Cardiac muscle cell (in vitro differentiated cells and primary cell): Measurements from ENCODE around the gene MPP1. TPM values are rescaled to one million over a fixed set of nuclear protein-coding genes. Genes with fewer than 3 reads are reported as not detected.

Source experiments
- DNase-seq, 2 donors: peaks; one replicate each; pipeline versions ENCODE4 v3.0.0 to v3.0.0-alpha.2; 2010 to 2017; ENCODE audit warnings: low read depth in 1 of 2, low spot score in 1 of 2
- H3K27ac ChIP-seq: fragments of 200-600 bp; sonication (generic); 2 replicates; pipeline ENCODE4 v1.5.1; 2016
- H3K27me3 ChIP-seq: fragments of 200-600 bp; sonication (generic); 2 replicates; pipeline ENCODE4 v1.6.0; 2016; ENCODE audit warnings: control low read depth
- H3K36me3 ChIP-seq: fragments of 200-600 bp; sonication (generic); 2 replicates; pipeline ENCODE4 v1.5.1; 2016; ENCODE audit warnings: control low read depth
- H3K4me1 ChIP-seq: fragments of 200-600 bp; sonication (generic); 2 replicates; pipeline ENCODE4 v1.8.1; 2017; ENCODE audit warnings: low read depth, mild to moderate bottlenecking, mixed run types
- H3K4me3 ChIP-seq: fragments of 200-600 bp; sonication (generic); 2 replicates; pipeline ENCODE4 v1.5.1; 2016; ENCODE audit warnings: mild to moderate bottlenecking
- H3K9me3 ChIP-seq: fragments of 200-600 bp; sonication (generic); 2 replicates; pipeline ENCODE4 v1.5.1; 2017; ENCODE audit warnings: low read depth, mild to moderate bottlenecking, control low read depth
- CTCF ChIP-seq: IDR thresholded peaks from 2 replicates; pipeline ENCODE4 v1.5.1; 2012; ENCODE audit warnings: low read depth, mild to moderate bottlenecking, low read length
- polyA plus RNA-seq: library from polyadenylated mRNA; unstranded; fragments of >200 nt; fragmentation: Nextera tagmentation; extraction: Ambion mirVana; gene quantifications from 2 replicates; pipeline ENCODE4 v1.2.1, GENCODE V29; 2016
- total RNA-seq: library from RNA; depleted of rRNA; stranded (reverse); fragments of >200 nt; gene quantifications from 2 replicates; pipeline ENCODE4 v1.2.3, GENCODE V29; 2016

Gene MPP1
- total RNA-seq (22.5 and 24.1 TPM in 2 replicates), polyA plus RNA-seq (28.5 and 36.4 TPM in 2 replicates)

GRCh38 chrX:154804957-154805695, at the start of gene MPP1:
TSS of gene MPP1 (minus strand) at chrX:154805485. CDS start at chrX:154805373, 112 bp downstream.
- no peak for TF ChIP-seq CTCF
- Histone ChIP-seq H3K27ac (peak within 1 kb of the TSS; percentile 73), H3K27me3 (no peaks in the 10 kb centered on the region)

DNA sequence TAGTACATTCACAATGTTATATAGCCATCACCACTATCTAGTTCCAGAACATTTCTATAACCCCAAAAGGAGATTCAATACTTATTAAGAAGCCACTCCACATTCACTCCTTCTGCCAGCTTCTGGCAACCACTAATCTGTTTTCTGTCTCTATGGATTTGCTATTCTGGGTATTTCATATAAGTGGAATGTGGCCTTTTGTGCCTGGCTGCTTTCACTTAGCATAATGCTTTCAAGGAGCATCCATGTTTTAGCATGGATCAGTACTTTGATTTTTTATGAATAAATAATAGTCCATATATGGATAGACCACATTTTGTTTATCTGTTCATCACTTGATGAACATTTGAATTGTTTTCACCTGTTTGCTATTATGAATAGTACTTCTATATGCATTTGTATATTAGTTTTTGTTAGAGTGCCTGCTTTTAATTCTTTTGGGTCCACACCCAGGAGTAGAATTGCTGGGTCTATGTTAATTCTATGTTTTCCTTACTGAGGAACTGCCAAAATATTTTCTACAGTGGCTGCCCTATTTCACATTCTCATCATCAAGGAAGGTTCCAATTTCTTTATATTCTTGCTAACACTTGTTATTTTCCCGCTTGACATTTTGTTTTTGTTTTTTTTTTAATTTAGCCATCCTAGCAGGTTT, 45.8 kb upstream of the MPP1 start:
- H3K27me3 ChIP-seq = no peaks in the 10 kb centered on the region
- no peaks in the 10 kb centered on the region for H3K36me3 ChIP-seq
- no peak for TF ChIP-seq CTCF
- H3K4me3 ChIP-seq = no peak overlapping the region
- no peak overlapping the region for H3K27ac ChIP-seq
- no peaks in the 10 kb centered on the region for H3K9me3 ChIP-seq
- no peaks in the 10 kb centered on the region for H3K4me1 ChIP-seq
- no peak for DNase-seq

More at GRCh38 chrX:154804957-154805695, at the start of gene MPP1:
- H3K4me1 ChIP-seq = no peaks in the 10 kb centered on the region
- H3K9me3 ChIP-seq = no peaks in the 10 kb centered on the region
- H3K36me3 ChIP-seq = no peaks in the 10 kb centered on the region
- peak within 1 kb of the TSS; percentile 70 for H3K4me3 ChIP-seq
- peak; percentile 81 to 85 for DNase-seq

DNA sequence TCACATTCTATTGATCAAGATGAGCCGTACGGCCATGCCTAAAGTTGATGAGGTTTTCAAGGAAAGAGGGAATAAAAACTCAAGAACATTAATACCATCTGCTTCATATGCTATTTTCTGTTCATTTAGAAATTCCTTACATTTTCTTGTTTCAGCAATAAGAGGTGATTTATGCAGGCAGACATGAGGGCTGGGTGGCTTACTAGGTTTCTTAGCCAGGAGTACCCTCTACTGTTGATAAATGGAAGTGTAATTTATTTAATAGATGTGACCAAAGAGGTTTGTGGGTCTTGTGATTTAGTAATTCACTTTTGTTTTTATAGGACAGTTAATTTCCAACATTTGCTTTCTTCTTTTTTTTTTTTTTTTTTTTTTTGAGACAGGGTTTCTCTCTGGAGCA, 35.6 kb upstream of the MPP1 start:
- Histone ChIP-seq H3K27ac (no peak overlapping the region), H3K36me3 (no peaks in the 10 kb centered on the region), H3K4me3 (no peak overlapping the region), H3K9me3 (no peaks in the 10 kb centered on the region), H3K4me1 (no peaks in the 10 kb centered on the region), H3K27me3 (no peaks in the 10 kb centered on the region)
- DNase-seq = peak; percentile 4 to 75
- TF ChIP-seq CTCF = peak; percentile 36

DNA sequence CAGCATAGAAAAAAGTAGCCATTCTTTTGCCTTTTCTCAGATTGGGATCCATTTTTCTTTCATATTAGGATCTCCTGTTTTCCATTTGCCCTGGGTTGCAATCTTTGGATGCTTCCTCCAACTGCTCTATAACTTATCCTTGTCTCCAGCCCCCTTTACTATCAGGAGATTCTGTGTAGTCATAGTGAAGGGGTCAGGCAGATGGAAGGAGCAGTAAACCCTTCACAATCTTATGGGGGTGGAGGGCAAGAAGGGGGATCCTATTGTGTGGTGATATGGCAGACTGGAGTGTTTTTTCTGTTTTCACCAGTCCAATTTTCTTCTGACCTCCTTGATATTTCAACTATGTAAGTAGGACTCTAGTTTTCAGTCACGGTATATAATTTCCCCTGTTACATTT, 30.9 kb upstream of the MPP1 start:
- Histone ChIP-seq H3K27me3 (no peaks in the 10 kb centered on the region), H3K36me3 (no peaks in the 10 kb centered on the region), H3K4me3 (no peak overlapping the region), H3K9me3 (no peaks in the 10 kb centered on the region), H3K27ac (no peak overlapping the region), H3K4me1 (no peaks in the 10 kb centered on the region)
- TF ChIP-seq CTCF = no peak
- no peak for DNase-seq

GRCh38 chrX:154834562-154834961, 29.3 kb upstream of the MPP1 start, which contains the start of gene SMIM9:
TSS of gene SMIM9 (minus strand) at chrX:154834662. CDS start at chrX:154830856, 3,806 bp downstream.
- DNase-seq = no peak
- no peak for TF ChIP-seq CTCF
- Histone ChIP-seq H3K4me3 (no peak within 1 kb of the TSS), H3K27ac (no peak within 1 kb of the TSS), H3K9me3 (no peaks in the 10 kb centered on the region), H3K36me3 (no peaks in the 10 kb centered on the region), H3K27me3 (no peaks in the 10 kb centered on the region), H3K4me1 (no peaks in the 10 kb centered on the region)
